HG02623 (cell line): ENCODE measurements around the gene KLHDC7B.
"Not testable (repeated sequence)": the region's sequence is repeated elsewhere in the genome, so short reads cannot be mapped to it uniquely, and the experiment has no call there.

Experiments used
- ATAC-seq: cut with Tn5 transposase; IDR thresholded peaks from one replicate; pipeline ENCODE4 v1.9.1; 2021; ENCODE audit warnings: moderate library complexity; ENCODE audit not compliant: unreplicated experiment

The KLHDC7B gene

DNA sequence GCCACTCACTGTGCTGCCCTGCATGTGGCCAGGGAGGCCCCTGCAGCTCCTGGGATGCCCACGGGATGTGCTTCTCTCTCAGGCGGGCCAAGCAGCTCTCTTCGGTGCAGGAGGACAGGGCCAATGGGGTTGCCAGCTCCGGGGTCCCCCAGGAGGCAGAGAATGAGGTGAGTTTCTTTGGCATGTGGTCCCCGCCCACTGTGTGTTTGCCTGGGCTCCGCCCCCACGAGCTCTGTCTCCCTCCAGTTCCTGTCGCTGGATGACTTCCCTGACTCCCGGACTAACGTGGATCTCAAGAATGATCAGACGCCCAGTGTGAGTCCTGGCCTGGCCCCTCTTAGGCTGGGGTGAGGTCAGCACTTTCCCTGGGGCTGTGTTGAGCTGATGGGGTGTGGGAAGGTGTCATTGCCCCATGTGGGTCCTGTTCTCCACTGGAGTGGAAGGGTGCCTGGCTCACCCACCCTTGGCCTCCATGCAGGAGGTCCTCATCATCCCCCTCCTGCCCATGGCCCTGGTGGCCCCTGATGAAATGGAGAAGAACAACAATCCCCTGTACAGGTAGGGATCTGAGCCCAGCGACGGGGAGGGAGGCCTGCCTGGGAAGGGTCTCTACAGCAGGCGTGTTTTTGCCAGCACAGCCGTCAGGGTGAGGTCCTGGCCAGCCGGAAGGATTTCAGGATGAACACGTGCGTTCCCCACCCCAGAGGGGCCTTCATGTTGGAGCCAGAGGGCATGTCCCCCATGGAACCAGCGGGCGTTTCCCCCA, 28.0 kb upstream of the KLHDC7B start:
- no peak for ATAC-seq

DNA sequence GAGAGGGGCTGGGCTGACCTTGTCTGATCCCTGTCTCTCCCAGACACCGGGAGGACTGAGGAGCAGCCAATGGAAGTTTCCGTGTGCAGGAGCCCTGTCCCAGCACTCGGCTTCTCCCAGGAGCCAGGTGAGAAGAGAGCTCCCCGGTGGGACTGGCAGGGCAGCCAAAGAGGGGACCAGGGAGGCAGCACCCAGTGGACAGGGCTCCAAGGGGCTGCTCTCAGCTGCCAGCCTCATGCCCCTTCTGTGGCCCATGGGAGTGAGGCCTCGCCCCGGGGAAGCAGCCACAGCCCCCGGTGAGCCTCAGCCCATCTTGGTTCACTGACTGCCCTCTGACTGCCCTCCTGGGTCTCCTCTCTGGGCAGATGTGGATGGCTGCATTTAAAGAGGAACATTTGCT, 27.1 kb upstream of the KLHDC7B start:
- no peak for ATAC-seq

DNA sequence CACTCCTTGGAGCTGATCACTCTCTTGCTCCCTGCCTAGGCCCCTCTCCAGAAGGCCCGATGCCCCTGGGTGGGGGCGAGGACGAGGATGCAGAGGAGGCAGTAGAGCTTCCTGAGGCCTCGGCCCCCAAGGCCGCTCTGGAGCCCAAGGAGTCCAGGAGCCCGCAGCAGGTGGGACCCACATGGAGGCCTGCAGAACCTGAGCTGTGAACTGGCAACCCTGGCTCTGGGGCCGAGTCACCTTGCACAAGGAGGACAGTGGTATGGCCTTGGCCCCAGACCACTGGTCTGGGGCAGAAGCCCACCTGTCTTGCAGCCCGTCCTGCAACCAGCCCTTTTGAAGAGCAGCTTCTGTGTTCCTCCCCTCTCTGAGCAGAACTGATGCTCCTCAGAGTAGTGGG, 26.5 kb upstream of the KLHDC7B start:
- no peak for ATAC-seq

DNA sequence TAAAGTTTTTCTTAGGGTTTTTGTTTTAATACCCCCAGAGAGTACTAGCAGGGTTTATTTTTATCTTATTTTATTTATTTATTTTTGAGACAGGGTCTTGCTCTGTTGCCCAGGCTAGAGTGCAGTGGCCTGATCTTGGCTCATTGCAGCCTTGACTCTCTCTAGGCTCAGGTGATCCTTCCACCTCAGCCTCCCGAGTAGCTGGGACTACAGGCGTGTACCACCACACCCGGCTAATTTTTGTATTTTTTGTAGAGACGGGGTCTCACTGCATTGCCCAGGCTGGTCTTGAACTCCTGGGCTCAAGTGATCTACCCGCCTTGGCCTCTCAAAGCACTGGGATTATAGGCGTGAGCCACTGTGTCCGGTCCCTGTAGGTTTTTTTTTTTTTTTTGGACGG, 25.5 kb upstream of the KLHDC7B start:
- not testable (repeated sequence) for ATAC-seq

DNA sequence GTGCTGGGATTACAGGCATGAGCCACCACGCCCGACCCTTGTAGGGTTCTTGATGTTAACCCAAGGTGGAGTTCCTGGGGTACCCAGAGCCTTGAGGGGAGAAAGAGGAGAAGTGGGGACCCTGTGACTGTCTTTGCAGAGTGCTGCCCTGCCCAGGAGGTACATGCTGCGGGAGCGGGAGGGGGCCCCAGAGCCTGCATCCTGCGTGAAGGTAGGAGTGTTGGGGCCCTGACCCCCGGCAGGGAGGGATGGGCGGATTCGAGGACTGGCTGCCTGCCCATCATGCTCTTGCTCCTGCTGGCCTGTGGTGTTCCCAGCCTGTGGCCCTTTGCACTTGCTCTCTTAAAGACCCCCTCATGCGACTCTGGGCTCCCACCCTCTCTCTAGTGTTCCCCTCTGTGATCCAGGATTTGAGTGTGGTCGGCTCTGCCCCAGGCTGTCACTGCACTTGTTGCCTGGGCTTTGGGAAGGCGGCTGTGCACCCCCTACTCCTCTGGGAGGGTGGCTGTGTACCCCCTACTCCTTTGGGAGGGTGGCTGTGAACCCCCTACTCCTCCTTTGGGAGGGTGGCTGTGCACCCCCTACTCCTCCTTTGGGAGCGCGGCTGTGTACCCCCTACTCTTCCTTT, 24.8 kb upstream of the KLHDC7B start:
- ATAC-seq, result no peak

DNA sequence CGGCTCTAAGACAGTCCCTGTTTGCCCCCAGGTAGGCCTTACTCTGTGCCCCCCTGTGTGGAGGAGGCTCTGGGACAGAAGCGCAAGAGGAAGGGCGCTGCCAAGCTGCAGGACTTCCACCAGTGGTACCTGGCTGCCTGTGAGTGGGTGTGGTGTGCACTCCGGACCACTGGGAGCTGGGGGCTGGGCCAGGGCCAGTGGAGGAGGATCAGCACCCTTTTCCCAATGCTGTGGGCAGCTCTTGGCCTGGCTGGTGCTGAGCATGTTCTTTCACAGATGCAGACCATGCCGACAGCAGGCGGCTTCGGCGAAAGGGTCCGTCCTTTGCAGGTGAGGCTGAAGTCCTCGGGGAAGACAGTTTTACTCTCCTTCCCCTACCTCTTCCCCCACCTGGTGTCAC, 24.0 kb upstream of the KLHDC7B start:
- no peak for ATAC-seq

DNA sequence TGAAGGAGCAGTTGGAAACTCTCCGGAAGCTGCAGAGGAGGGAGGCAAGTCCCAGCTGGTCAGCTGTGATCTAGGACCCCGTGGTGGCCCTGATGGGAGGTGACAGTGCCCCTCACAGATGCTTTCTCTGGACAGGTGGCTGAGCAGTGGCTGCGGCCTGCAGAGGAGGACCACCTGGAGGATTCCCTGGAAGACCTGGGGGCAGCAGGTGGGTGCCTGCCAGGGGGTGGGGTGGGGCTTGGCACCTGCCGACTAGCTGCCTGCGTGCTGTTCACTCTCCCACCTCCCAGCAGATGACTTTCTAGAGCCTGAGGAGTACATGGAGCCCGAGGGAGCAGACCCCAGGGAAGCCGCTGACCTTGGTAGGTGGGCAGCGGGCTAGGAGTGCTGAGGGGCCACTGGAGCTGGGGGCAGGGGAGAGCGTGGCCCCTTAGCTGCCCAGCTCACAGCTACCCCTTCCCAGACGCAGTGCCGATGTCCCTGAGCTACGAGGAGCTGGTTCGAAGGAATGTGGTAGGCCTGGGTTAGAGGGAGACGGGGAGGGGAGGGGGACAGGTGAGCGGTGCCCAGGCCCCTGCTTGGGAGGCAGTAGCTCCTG, 23.4 kb upstream of the KLHDC7B start:
- ATAC-seq, result no peak

DNA sequence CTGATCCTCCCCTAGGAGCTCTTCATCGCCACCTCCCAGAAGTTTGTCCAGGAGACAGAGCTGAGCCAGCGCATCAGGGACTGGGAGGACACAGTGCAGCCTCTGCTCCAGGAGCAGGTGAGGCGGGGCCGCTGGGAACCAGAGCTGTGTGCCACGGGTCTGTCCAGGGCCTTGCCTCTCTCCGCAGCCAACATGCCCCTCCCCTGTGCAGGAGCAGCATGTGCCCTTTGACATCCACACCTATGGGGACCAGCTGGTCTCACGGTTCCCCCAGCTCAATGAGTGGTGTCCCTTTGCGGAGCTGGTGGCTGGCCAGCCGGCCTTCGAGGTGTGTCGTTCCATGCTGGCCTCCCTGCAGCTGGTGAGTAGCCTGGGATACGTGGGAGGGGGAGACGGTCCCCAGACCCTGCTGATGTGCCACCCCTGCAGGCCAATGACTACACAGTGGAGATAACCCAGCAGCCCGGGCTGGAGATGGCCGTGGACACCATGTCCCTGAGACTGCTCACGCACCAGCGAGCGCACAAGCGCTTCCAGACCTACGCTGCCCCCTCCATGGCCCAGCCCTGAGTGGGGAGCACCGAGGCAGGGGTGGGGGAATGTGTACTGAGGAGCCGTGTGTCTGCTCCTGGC, 22.8 kb upstream of the KLHDC7B start:
- ATAC-seq, result no peak

DNA sequence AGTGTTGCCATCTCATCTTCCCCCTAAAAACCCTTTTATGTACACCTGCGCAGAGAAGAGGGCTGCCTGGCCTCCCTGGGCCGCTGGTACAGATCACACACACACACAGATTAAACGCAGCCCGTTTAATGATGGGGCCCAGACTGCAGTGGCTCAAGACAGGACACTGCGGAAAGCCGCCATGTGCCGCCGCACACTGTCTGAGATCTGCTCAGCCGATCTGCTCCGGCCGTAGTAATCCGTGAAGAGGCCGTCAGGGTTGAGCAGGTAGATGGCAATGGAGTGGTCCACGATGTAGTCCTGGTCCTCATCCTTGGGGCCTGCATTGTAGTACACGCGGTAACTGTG, 22.3 kb upstream of the KLHDC7B start:
- no peak for ATAC-seq

DNA sequence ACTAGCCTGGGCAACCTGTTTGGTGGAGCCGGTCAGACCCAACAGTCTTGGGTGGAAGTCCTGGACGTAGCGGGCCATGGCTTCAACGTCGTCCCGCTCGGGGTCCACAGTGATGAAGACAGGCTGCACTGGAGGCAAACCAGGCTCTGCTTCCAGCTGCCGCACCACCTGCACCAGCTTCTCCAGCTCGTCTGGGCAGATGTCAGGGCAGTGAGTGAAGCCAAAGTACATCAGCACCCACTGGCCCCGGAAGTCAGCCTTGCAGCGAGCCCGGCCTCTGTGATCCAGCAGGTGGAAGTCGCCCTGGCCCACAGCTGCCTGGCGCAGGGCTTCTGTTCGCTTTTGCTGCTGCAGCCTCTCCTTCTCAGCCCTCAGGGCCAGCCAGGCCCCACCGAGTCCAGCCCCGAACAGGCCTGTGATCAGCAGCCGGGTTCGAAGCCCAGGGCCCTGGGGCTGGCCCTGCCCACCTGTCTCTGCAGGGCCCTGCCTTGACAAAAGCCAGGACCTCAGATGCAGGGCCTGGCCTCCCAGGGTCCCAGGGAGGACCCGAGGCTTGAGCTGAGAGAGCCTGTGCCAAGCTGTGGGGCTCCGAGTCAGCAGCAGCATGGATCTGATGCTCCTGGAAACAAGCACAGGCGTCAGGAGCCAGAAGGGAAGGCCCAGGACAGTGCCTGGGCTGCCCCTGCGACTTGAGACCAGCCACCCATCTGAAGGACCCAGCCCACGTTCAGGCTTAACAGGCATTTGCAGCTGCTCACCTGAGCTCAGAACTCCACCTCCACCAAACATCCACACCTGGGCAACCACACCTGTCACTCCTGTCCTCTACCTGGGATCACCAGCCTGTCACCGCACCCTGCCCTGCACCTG, 21.7 kb upstream of the KLHDC7B start:
- no peak for ATAC-seq

DNA sequence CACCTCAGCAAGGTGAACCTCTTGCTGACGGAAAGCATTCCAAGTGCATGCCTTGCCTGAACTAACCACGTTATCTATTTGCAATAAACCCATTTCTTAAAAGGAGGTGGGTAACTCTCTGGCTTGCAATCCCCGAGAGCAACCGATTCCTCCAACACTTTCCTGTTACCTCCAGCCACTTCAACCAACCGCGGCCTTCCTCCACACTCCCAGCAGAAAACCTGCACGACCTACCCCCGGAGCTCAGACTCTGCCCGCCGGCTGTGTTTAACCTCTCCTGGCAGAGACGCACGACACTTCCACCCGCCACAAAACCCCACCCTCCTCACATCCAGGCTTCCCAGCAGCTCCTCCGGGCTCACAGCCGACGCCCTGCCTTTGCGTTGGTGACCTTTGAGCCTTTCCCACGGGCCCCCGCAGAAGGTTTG, 21.0 kb upstream of the KLHDC7B start:
- no peak for ATAC-seq

DNA sequence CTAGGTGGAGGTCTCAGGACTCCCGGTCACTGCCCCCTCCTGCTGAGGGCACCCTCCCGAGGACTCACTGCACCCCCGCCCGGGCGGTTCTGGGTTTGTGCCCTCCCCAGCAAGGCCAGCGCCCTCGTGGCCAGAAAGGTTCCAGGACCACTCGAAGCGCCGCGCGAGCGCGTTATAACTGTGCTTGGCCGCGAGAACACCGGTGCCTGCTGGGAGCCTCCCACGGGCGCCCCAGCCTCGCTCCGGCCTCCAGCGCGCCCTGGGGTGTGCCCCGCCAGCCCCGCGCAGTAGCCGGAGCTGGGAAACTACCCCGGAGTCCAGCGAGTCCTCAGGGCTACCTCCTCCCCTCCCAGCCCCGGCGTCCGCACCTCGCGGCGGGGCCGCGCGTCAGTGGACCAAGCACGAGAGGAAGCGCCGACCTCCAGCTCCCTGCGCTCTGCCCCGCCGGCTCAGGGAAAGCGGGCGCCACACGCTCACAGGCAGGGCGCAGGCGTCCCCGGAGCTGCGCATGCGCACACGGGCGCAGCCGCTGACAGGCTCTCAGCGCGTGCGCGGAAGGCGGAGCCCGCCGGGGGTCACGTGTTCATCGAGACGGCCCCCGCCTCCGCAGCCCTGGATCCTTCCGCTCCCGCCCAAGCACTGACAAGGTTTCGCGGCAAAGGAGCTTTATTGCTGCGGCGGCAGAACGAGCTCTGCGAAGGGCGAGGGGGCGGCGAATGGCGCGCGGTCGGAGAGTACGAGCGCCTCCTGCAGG, 20.4 kb upstream of the KLHDC7B start, which contains the start of gene SCO2:
TSS of gene SCO2 (minus strand) at position 495 of the 754 bp plus-strand sequence. CDS start 1,187 bp downstream, outside the sequence.
- ATAC-seq, result peak; percentile 36

DNA sequence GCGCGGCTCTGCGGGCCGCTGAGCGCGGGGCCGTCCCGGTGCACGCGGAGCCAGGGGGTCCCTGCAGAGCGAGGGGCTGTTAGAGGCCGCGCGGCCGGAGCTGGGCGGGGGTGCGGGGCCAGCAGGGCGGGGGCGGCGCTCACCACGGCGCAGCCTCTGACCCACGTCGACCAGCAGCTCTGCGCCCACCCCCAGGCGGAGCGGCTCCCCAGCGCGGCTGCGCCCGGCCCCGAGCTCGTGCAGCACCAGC, 19.9 kb upstream of the KLHDC7B start:
- ATAC-seq, result peak; percentile 6

DNA sequence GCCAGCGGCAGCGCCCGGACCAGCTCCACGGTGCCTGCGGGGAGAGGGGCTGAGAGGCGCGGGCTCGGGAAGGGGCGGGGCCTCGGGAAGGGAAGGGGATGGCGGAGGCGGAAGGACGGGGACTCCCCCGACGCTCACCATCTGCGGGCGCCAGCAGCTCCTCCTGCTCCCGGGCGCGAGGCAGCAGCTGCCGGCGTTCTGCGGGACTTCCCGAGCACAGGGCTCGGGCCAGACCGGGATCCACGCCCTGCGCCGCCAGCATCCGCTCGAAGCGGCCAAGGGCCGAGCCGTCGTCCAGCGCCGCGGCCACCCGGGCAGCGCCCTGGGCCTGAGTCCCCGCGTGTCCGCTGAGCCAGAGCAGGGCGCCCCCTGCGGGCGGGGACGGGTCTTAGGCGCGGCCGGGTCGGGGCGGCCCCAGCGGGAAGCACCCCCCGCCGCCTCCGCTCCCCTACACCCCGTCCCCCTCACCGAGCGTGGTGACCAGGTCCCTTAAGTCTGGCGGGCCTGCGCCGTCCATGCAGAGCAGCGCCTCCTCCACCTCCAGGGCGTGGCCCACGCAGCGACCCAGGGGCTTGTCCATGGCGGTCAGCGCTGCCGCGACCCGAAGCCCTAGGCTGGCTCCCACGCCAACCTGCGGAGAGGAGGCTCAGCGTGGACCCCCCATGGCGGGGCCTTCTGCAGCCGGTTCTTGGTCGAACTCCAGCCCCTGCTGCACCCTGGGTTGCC, 19.4 kb upstream of the KLHDC7B start:
- peak; percentile 26 for ATAC-seq

DNA sequence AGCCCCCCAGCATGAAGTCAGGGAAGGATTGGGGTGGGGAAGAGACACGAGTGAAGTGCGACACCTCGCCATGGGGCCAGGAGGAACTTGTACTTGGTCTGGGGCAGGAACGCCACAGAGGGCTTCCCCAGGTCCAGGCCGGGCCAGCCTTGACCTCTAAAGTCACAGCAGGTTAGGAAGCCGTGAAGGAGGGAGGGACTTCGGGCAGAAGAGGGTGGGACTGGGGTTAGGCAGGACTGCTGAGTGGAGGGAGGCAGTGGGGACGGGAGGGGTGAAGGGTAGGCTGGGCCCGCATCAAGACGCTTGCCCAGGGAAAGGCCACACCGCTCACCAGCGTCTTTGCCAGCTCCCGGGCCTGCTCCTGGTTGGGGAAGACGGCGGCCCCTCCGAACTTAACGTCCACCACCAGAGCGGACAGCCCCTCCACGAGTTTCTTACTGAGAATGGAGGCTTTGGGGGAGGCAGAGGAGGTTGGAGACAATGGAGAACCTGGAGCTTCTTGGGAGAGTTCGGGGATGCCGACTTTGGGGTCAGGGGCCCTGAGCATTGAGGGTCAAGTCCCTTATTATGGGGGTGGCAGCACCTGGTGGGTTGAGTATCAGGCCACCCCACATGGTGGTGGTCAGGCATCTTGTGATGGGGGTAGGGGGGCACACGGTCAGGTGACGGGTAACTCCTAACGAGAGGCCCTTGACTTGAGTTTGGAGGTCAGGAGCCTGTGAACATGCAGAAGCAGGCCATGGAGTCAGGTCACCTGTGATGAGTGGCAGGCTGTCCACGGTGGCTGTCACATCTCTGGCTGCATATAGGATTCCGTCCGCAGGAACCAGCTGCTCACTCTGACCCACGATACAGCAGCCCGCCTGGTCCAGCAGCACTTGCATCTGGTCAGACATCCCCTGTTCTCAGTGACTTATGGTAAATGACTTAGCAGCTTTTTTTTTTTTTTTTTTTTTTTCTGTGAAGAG, 18.6 kb upstream of the KLHDC7B start:
- ATAC-seq, result no peak

DNA sequence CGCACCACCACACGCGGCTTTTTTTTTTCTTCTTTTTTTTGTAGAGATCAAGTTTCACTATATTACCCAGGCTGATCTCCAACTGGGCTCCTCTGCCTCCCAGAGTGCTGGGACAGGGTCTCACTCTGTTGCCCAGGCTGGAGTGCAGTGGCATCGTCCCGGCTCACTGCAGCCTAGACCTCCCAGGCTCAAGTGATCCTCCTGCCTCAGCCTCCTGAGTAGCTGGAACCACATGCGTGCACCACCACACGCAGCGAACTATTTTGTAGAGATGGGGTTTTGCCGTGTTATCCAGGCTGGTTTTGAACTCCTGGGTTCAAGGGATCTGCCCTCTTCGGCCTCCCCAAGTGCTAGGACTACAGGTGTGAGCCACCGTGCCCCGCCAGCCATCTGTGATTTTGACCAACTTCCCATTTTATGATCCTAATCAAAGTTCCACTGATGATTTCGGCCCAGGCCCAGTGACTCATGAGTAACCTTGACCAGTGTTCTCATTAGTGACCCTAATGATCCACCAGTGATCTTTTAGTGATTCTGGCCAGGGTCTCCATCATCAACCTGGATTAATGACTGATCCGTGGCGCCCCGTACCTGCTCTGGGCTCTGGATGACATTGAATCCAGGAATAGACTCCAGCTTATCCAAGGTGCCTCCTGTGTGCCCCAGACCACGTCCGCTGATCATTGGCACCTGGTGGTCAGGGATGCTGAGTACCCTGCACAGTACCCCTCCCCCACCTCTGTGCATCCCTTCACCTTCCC, 17.6 kb upstream of the KLHDC7B start:
- no peak for ATAC-seq

DNA sequence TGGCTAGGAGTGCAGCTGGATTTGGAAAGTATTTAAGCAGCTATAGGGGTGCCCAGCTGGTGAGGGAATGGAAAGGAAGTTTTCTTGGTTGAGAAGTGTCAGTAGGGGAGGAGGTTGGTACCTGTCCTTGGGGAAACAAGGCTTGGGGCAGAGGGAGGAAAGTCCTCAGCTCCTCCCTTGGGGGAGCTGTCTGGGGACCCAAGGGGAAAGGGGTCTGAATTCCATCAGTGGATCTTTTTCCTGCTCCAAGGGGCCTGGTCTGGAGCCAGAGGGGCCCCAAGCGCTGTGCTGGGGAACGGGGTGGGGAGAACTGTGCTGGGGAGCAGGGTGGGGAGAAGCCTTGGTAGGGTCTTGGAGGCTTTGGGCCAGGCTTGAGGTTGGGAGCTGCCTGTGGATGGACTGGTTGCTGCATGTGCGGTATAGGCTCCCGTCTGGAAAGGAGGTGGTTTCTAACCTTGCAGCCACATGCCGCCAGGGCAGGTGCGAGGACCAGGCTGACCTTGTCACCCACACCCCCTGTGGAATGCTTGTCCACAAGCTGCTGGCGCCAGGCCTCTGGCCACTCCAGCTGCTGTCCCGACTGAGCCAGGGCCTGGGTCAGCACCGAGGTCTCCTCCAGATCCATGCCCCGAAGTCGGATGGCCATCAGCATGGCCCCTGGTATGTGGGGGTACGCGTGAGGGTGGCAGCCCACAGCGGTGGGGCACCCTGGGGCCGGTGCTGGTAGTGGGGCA, 16.9 kb upstream of the KLHDC7B start:
- no peak for ATAC-seq
